Iris pigment epithelial cell (primary cell): ENCODE measurements around the gene TSHZ1.

Experiments used
- DNase-seq: peaks from one replicate; pipeline ENCODE4 v3.0.0-alpha.2; 2011; ENCODE audit warnings: low read depth

The TSHZ1 gene

GRCh38 chr18:75246721-75247610, 36.4 kb downstream of the TSHZ1 start:
- DNase-seq, result peak; percentile 45

DNA sequence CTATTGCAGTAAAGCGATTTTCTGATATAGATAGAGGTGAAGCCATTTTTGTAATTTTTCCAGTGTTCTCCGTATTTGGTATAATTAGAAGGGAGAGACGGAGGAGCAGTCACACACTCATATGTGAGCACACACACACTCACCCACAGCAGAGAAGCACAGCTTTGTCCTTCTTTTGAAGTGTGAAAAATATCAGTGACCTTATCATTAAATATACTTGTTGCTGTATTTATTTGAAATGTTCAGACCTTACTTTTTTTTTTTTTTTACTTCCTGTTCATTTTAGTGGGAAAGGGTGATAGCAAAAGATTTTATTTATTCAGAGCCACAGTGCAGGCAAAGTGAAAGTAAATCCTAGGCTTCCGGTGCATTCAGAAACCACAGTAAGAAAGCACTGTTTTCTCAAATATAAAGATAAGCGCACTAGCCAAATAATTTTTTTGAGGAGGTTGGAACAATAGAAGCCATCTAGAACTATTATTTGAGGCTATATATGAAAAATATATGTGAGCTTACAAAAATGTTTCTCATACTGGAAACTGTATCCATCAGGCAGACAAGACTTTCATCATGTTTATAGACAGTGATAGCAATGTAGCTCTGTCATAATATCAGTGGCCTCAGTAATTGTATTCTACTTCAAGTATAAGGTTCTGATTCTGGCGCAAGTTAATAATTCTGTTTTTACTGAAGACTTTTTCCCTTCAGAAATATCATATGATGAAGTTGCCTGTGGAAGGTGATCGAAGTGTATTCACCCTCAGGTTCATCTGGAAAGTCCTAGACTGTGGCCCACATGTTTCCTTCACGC, 37.2 kb downstream of the TSHZ1 start:
- DNase-seq, result peak; percentile 73

GRCh38 chr18:75248426-75249174, 38.0 kb downstream of the TSHZ1 start:
- no peak for DNase-seq

DNA sequence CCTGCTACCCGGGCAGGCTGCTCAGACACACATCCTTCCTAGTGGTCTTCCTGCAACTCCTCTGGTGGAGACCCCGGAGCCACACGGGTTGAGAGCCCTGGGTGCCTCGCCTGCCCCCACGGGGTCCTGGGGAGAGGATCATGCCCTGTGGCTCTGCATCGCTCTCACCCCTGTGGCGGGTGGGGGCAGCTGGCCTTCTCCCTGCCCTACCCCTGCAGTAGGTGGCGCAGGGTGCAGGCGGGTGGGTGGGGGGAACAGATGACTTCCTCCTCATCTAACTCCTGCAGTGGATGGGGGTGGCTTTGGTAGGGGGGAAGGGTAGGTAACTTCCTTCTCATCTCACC, 38.5 kb downstream of the TSHZ1 start:
- DNase-seq, result no peak

GRCh38 chr18:75249672-75250470, 39.3 kb downstream of the TSHZ1 start:
- no peak for DNase-seq

- DNase-seq, result no peak
Observed at GRCh38 chr18:75250471-75250821, 39.8 kb downstream of the TSHZ1 start.

- DNase-seq, result no peak
Observed at GRCh38 chr18:75251466-75251865, 40.9 kb downstream of the TSHZ1 start.

GRCh38 chr18:75252136-75252535, 41.5 kb downstream of the TSHZ1 start:
- DNase-seq, result no peak

GRCh38 chr18:75253043-75253442, 42.4 kb downstream of the TSHZ1 start:
- DNase-seq, result no peak

DNA sequence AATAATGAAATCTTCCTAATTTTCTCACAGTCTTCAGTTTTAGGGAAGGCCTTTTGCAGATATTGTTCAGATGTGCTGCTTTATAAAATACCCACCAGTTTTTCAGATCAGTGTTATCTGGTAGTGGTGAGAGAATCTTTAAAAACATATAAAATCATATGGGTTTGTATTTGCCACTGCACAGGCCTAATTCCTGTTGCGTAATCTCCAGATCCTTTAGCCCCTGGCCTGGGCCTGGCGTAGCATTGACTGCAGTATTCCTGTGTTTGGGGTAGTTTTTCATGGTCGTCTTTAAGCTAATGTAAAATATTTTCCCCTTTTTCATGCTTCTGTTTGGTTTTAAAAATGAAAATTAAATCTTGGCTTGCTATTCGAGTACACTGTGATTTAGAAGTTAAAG, 43.2 kb downstream of the TSHZ1 start:
- DNase-seq, result peak; percentile 54

DNA sequence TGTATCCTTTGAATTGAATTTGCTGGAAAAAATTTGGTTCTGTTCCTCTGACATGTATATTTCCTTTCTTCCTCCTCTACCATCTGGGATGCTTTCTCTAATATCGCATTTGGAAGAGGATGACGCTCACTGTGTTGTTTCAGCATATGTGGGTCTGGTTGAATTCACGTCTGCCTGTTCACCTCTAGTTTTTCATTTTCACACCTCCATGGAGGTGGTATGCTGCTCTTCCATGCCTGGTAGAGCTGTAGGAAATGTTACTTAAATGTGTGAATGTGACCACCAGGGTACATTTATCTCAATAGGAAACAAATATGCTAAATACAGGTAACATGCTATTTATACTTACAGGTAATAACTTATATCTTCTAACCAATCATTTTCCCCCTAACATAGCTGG, 44.5 kb downstream of the TSHZ1 start:
- no peak for DNase-seq

- DNase-seq, result no peak
Observed at GRCh38 chr18:75256376-75256775, 45.8 kb downstream of the TSHZ1 start.

GRCh38 chr18:75257605-75258004, 47.0 kb downstream of the TSHZ1 start:
- DNase-seq, result no peak

- no peak for DNase-seq
Observed at GRCh38 chr18:75261430-75262223, 51.0 kb downstream of the TSHZ1 start.

DNA sequence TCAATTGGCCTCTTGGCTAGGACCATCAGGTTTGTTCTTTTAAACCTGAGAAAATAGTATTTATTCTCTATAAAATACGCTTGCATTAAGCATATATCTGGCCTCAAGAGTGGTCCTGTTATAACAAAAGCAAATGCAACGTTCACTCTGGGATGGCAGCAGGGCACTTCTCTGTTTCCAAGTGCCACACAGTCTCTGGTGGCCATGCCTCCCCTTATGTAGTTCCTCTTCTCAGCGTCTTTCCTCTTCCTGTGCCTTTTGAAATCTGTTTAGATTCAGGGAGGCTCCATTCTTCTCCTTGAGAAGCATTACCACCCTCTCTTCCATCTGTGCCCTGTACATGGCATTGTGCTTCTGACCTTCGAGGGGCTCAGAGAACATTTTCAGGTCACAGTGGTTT, 51.9 kb downstream of the TSHZ1 start:
- DNase-seq, result no peak

GRCh38 chr18:75264195-75264594, 53.6 kb downstream of the TSHZ1 start:
- no peak for DNase-seq

DNA sequence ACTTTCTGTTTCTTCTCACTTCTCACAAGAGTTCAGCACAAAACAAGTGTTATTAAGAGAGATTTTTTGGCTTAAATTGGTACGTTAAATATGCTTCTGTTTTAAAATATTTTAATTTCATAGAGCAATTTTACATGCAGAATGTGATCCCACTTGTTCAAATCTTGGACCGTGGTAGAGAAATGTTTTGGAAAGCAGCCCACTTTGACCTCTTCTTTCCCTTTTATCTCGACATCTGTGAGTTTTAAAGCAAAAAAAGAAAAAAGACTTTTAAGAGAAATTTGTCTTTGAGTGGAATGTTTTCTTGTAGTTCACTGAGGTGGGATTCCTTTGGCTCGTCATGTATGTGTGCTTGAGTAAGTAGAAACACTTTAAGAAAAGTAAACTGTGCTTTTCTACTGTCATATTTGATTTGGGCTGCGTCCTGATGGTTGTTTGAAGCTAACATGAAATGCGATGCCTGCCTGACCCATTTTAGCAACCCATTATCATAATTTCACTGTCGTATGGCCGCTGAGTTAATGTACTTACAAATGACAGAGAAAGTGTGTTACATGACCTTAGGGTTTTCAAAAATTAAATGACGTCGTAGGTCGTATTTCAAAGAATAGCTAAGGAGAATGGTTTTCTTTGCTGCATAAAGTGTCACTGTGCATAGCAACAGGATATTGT, 54.5 kb downstream of the TSHZ1 start:
- DNase-seq, result no peak

DNA sequence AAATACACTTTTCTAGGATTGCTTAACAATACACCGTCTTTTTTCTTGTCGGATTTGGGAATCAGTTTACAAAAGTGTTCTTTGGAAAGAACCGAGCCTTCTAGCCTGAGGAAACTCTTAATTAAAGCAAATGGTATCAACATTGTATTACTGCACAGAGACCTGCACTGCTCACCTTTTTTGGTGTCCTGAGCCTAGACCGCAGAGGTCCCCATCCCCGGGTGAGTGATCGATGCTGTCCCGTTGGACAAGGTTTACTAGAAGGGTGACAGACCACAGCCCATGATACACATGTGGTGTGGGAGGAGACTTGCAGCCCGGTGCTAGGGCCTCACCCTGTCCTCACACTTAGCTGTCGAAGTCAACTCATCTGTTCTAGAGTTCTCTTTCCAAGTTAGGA, 55.3 kb downstream of the TSHZ1 start:
- no peak for DNase-seq

DNA sequence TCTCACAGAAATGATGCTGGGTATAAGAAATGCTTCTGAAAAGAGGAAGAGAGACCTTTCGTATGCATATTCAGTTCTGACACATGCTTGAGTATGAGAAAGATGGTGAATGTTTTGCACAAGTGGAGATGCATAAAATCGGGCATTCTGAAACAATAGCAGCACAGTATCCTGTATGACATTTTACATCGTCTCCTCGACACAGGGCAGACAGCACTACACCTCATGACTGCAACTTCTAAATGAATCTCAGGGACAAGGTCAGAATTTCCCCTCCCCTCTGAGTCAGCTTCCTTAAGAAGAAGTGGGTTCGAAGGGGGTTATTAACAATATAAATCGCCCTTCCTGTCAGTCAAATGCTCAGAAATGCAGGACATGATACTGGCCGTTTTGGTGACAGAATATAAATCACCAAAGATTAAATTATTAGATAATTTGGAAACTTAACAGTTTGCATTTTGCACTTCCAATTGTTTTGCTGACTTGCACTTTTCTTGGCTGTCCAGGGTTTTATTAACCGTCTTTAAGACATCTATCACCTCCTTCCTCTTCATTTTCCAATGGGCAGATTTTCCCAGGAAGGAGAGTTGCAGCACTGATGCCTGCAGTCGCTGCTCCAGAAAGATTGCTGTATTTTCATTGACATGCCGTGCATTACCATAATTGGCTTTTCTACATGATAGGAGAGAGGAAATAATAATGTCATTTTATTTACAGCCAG, 57.2 kb downstream of the TSHZ1 start:
- no peak for DNase-seq

GRCh38 chr18:75268364-75268646, 57.7 kb downstream of the TSHZ1 start:
- no peak for DNase-seq
